GM18505 (cell line): ENCODE data around the gene GALNT17.
"Not testable (repeated sequence)": the region's sequence is repeated elsewhere in the genome, so short reads cannot be mapped to it uniquely, and the experiment has no call there.

Experiments used
- ATAC-seq: cut with Tn5 transposase; IDR thresholded peaks from one replicate; pipeline ENCODE4 v1.9.1; 2021; ENCODE audit not compliant: unreplicated experiment
- POLR2A ChIP-seq: IDR thresholded peaks from 4 replicates; pipeline ENCODE4 v1.6.1; 2011; ENCODE audit warnings: borderline replicate concordance; ENCODE audit not compliant: insufficient read depth, insufficient read length; ENCODE audit errors: extremely low read depth

Gene GALNT17

DNA sequence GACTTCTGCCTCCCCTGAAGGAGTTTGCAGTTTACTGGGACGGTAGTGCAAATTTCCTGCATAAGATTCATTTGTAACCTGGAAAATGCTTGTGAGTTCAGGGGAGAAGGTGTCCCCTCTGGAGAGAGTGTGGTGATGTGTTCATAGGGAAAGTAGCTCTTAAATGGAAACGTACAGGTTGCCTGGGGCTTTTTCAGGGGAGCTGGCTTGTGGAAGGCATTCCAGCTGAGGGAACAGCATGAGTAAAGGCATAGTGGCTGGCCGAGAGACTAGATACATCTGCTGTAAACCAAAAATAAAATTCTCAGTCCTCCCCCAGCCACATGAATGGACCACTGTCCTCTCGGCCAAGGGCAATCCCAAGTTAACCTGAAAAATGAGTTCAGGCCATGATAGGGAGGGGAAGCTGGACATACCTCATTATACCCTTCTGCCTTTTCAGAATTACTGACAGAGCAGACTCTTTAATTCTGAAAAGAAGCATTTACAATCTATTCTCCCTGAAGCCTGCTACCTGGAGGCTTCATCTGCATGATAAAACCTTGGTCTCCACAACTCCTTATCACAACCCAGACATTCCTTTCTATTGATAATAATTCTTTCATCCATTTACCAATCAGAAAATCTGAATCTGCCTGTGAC is 123.7 kb downstream of the GALNT17 start:
- no peak for TF ChIP-seq POLR2A

GRCh38 chr7:71261066-71261465 is 129.1 kb downstream of the GALNT17 start:
- TF ChIP-seq POLR2A, result no peak
- no peak for ATAC-seq

More for the DNA sequence above, 123.7 kb downstream of the GALNT17 start:
- ATAC-seq, result no peak

DNA sequence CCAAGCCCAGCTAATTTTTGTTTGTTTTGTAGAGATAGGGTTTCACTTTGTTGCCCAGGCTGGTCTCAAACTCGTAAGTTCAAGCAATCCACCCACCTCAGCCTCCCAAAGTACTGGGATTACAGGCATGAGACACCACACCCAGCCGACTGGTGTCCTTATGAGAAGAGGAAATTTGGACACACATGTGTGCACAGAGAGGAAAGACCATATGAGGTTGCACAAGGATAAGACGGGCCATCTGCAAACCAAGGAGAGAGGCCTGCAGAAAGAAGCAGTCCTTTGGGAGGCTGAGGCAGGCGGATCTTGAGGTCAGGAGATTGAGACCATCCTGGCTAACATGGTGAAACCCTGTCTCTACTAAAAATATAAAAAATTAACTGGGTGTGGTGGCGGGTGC is 130.9 kb downstream of the GALNT17 start:
- not testable (repeated sequence) for ATAC-seq

GRCh38 chr7:71264005-71264404 is 132.1 kb downstream of the GALNT17 start:
- ATAC-seq, result no peak
- no peak for TF ChIP-seq POLR2A

DNA sequence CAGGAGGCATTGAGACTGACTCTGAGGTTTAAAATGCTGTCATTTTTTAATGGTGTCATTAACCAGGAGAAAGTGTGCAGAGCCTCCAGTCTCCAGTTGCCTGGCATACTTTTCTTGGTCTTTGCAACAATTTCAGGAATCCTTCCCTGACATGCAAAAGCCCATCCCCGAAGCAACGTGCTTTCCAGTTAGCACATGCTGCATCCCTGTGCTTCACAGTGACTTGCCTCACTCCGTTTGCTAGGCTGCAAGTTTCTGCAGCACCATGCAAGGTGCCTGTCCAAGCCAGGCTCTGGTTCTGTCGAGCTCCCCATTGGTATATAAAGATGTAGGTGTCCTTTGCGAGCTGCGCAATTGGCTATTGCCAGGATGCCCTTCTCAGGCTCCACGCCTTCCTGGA is 135.0 kb downstream of the GALNT17 start:
- no peak for TF ChIP-seq POLR2A

GRCh38 chr7:71267734-71268469 is 136.0 kb downstream of the GALNT17 start:
- ATAC-seq, result no peak
- no peak for TF ChIP-seq POLR2A

More for the DNA sequence above, 135.0 kb downstream of the GALNT17 start:
- ATAC-seq, result no peak

- TF ChIP-seq POLR2A, result no peak
- ATAC-seq, result no peak
Measured at GRCh38 chr7:71270558-71270957, 138.6 kb downstream of the GALNT17 start.

- ATAC-seq, result no peak
- no peak for TF ChIP-seq POLR2A
Measured at GRCh38 chr7:71271203-71271602, 139.3 kb downstream of the GALNT17 start.

GRCh38 chr7:71272509-71273490 is 140.9 kb downstream of the GALNT17 start:
- no peak for ATAC-seq
- no peak for TF ChIP-seq POLR2A

DNA sequence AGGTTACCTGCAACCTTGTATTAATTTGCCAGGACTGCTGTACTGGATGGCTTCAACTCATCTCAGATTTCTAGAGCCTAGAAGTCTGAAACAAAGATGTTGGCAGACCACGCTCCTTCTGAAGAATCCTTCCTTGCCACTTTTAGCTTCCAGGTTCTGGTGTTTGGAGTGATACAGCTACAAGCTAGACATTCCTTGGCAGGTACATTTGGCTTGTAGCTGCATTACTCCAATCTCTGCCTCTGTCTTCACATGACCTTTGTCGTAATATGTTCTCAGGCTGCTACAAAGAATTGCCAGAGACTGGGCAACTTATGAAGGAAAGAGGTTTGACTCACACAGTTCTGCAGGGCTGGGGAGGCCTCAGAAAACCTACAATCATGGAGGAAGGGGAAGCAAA is 146.3 kb downstream of the GALNT17 start:
- TF ChIP-seq POLR2A, result no peak
- no peak for ATAC-seq

DNA sequence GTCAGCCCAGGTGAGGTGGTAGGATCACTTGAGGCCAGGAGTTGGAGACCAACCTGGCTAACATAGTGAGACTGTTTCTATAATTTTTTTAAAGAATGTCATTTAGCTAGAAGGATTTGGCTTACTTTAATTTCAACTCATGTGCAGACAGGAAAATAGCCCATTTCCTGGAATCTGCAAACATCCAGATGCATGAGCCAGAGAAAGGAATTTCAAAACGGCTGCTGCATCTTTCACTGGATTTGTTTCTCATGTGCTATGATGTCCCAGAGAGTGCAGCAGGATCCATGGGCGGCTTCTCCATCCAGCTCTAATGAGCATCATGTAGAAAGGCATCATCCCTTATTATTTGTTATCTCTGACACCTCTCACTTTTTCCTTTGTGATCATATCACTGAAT is 149.3 kb downstream of the GALNT17 start:
- no peak for ATAC-seq
- no peak for TF ChIP-seq POLR2A

GRCh38 chr7:71283802-71284201 is 151.9 kb downstream of the GALNT17 start:
- no peak for TF ChIP-seq POLR2A
- no peak for ATAC-seq

DNA sequence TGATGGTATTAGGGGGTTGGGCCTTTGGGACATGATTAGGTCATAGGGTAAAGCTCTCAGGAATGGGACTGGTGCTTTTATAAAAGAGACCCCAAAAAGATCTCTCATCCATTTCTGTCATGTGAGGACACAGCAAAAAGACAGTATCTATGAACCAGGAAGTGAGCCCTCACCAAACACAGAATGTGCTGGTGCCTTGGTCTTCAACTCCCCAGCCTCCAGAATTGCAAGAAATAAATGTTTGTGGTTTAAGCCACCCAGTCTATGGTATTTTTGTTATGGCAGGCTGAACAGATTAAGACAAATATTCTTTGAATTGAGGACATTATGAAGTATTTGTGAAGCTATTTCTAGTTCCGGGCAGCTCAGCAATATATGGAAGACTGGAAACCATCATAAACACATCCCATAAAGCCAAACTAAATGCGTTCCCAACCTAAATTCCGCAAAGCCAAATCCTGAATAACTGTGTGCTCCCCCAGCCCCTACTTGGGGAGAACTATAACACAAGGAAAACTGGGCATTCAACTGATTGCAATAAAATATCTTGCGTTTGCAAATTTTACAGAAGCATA is 153.7 kb downstream of the GALNT17 start:
- no peak for TF ChIP-seq POLR2A
- no peak for ATAC-seq
